ENCODE results near the gene THTPA.
A peak's percentile ranks its signal among the peaks of the same experiment; 100 is the strongest.

Gene THTPA

GRCh38 chr14:23539248-23540140, 16.6 kb upstream of the THTPA start:
- TF ChIP-seq GATA2 (IDR thresholded peaks at IDR 0.05; ENCODE audit: low read depth, low read length) (peak; percentile 32; the same call in 1 of the 2 replicates), GATA3 (IDR thresholded peaks at IDR 0.05; ENCODE audit: low read depth, low read length) (no peak)

- no peak for TF ChIP-seq GATA2 (IDR thresholded peaks at IDR 0.05; ENCODE audit: low read depth, low read length)
- no peak for TF ChIP-seq GATA3 (IDR thresholded peaks at IDR 0.05; ENCODE audit: low read depth, low read length)
These were observed 16.0 kb upstream of the THTPA start for GRCh38 chr14:23540141-23540469.

GRCh38 chr14:23542261-23542660, 13.8 kb upstream of the THTPA start:
- TF ChIP-seq GATA2 (IDR thresholded peaks at IDR 0.05; ENCODE audit: low read depth, low read length) (no peak), GATA3 (IDR thresholded peaks at IDR 0.05; ENCODE audit: low read depth, low read length) (no peak)

GRCh38 chr14:23543403-23543802, 12.7 kb upstream of the THTPA start:
- TF ChIP-seq GATA3 (IDR thresholded peaks at IDR 0.05; ENCODE audit: low read depth, low read length) = no peak

- TF ChIP-seq GATA3 (IDR thresholded peaks at IDR 0.05; ENCODE audit: low read depth, low read length) = no peak
- TF ChIP-seq GATA2 (IDR thresholded peaks at IDR 0.05; ENCODE audit: low read depth, low read length) = no peak
These were observed 11.3 kb upstream of the THTPA start for GRCh38 chr14:23544511-23545447.

- TF ChIP-seq GATA2 (IDR thresholded peaks at IDR 0.05; ENCODE audit: low read depth, low read length) = no peak
- no peak for TF ChIP-seq GATA3 (IDR thresholded peaks at IDR 0.05; ENCODE audit: low read depth, low read length)
These were observed 10.2 kb upstream of the THTPA start for GRCh38 chr14:23545740-23546365.

GRCh38 chr14:23546450-23547035, 9.5 kb upstream of the THTPA start:
- TF ChIP-seq GATA3 (IDR thresholded peaks at IDR 0.05; ENCODE audit: low read depth, low read length) (no peak), GATA2 (IDR thresholded peaks at IDR 0.05; ENCODE audit: low read depth, low read length) (no peak)

- TF ChIP-seq GATA3 (IDR thresholded peaks at IDR 0.05; ENCODE audit: low read depth, low read length) (no peak), GATA2 (IDR thresholded peaks at IDR 0.05; ENCODE audit: low read depth, low read length) (no peak)
These were observed 8.1 kb upstream of the THTPA start for GRCh38 chr14:23547924-23548323.

- TF ChIP-seq GATA3 (IDR thresholded peaks at IDR 0.05; ENCODE audit: low read depth, low read length) (no peak), GATA2 (IDR thresholded peaks at IDR 0.05; ENCODE audit: low read depth, low read length) (no peak)
These were observed 7.4 kb upstream of the THTPA start for GRCh38 chr14:23548351-23549318.

- no peak for TF ChIP-seq GATA2 (IDR thresholded peaks at IDR 0.05; ENCODE audit: low read depth, low read length)
- no peak for TF ChIP-seq GATA3 (IDR thresholded peaks at IDR 0.05; ENCODE audit: low read depth, low read length)
These were observed 5.8 kb upstream of the THTPA start for GRCh38 chr14:23550131-23550811.

GRCh38 chr14:23550812-23551265, 5.2 kb upstream of the THTPA start:
- TF ChIP-seq GATA2 (IDR thresholded peaks at IDR 0.05; ENCODE audit: low read depth, low read length) (no peak), GATA3 (IDR thresholded peaks at IDR 0.05; ENCODE audit: low read depth, low read length) (no peak)
